ENCODE results near the gene WBP1L.
"Not testable (repeated sequence)": the region's sequence is repeated elsewhere in the genome, so short reads cannot be mapped to it uniquely, and the experiment has no call there.

WBP1L gene

DNA sequence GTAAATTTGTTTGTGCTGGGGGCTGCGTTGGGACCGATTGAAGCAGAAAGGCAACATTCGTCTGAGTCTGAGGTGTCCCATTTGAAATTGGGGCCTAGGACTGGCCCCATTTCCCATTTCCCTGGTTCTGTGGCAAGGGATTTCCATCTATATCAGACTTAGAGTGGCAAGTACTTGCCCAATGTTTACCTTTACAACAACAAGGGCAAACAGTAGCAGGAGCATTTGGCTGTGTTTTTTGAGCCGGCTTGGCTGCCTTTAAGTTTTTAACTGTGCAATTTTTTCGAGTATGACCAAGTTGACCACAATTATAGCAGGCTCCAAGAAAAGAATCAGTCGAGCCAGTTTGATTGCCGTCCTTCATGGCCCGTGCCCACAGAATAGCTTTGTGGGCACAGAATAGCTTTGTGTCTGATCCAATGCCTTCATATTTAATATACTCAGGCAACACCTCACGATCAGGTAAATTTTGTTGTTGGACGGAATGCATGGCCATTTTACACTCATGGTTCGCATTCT lies 98.1 kb downstream of the WBP1L start:
- no peak for DNase-seq (ENCODE audit: low read depth)

DNA sequence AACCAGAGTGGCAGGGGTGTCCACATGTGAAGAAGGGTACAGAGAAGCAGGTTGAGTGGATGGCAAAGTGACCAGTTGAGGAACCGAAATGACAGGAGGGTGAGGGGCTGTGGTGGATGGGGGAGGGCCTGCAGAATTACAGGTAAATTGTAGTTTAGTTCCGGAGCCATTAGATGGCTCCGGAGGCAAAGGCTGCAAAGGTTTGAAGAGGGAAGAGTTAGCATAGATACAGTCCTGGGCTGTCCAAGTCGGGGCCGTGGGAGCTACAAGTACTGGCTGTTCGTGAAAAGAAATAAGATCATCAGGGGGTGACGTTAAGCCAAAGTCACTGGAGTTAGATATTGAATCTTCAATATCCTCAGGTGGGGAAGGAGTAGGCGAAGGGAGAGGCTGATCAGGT lies 99.4 kb downstream of the WBP1L start:
- DNase-seq (ENCODE audit: low read depth), result not testable (repeated sequence)

DNA sequence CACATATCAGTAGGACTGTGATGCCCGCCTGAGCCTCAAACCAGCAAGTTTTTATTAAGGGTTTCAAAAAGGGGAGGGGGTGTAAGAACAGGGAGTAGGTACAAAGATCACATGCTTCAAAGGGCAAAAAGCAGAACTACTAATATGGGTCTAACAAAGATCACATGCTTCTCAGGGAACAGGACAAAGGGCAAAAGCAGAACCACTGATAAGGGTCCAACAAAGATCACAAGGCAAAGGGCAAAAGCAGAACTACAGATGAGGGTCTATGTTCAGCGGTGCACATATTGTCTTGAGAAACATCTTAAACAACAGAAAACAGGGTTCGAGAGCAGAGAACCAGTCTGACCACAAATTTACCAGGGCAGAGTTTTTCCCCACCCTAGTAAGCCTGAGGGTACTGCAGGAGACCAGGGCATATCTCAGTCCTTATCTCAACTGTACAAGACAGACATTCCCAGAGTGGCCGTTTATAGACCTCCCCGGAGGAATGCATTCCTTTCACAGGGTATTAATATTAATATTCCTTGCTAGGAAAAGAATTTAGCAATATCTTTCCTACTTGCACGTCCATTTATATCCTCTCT lies 100.5 kb downstream of the WBP1L start:
- DNase-seq (ENCODE audit: low read depth), result not testable (repeated sequence)

DNA sequence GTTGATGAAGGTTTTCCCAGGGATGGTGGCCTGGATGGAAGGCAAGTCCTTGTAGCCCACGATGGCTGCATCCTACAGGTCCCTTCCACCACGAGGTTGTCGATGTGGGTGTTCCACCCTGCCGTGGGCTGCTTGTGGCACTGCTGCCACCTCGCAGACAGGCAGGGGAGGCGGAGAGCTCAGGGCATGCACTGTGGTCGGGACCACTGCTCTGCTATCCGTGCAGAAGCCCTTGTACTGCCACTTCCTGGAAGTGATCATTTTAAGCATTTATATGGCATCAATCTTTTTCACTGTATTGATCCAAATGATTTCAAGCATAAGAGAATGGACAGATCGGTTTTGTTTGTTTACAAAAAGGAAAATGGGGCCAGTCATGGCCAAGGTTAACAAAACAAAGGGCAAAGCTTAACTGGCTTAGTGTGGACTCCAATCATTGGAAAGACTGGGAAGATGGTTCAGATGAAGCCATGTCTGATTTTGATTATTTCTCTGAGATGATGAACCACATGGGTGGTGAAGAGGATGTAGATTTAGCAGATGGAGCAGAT lies 101.7 kb downstream of the WBP1L start:
- DNase-seq (ENCODE audit: low read depth), result no peak

DNA sequence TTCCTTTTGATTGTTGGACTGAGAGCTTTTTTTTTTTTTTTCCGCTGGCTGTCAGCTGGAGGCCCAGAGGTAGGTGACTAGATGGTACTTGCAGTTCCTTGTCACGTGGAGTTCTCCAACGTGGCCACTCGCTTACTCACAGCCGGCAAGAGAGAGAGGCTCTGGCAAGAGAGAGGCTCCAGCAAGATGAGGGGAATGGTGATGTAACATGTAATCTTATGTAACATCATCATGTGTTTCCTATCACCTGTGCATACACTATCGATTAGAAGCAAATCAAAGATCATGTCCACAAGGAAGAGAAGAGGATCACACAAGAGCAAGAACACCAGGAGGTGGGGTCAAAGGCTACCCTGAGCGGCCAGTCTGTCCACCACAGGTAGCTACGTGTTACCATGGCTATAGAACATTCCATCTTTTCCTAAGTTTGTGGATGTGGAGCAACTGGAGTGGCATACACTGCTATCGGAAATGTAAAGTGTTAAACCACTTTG lies 106.3 kb downstream of the WBP1L start:
- no peak for DNase-seq (ENCODE audit: low read depth)

DNA sequence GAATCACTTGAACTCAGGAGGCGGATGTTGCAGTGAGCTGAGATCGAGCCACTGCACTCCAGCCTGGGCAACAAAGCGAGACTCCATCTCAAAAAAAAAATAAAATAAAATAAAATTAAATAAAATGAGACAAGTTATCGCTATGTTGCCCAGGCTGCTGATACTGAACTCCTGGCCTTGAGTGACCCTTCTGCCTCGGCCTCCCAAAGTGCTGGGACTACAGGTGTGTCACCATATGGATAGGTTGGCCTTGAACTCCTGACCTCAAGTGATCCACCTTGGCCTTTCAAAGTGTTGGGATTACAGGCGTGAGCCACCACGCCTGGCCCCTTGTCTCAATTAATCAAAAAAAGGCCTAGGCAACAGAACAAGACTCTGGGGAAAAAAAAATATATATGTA lies 109.5 kb downstream of the WBP1L start:
- not testable (repeated sequence) for DNase-seq (ENCODE audit: low read depth)

DNA sequence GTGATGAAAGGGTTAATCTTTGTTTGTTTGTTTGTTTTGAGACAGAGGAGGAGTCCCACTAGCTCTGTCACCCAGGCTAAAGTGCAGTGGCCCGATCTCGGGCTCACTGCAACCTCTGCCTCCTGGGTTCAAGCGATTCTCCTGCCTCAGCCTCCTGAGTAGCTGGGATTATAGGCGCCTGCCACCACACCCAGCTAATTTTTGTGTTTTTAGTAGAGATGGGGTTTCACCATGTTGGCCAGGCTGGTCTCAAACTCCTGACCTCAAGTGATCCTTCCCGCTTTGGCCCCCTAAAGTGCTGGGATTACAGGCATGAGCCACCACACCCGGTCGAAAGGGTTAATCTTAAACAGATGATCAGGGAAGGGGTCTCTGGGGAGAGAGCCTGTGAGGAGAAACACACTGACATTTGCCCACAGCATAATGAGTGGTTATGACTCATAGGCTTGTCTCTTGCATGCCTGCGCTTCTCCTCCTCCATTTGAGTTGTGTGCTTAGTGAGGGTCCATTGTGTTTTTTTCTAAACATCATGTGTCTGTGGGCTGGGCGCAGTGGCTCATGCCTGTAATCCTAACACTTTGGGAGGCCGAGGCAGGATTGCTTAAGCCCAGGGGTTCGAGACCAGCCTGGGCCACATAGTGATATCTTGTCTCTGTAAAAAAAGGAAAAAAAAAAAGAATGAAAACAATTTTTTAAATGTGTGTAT lies 112.1 kb downstream of the WBP1L start:
- DNase-seq (ENCODE audit: low read depth), result not testable (repeated sequence)

DNA sequence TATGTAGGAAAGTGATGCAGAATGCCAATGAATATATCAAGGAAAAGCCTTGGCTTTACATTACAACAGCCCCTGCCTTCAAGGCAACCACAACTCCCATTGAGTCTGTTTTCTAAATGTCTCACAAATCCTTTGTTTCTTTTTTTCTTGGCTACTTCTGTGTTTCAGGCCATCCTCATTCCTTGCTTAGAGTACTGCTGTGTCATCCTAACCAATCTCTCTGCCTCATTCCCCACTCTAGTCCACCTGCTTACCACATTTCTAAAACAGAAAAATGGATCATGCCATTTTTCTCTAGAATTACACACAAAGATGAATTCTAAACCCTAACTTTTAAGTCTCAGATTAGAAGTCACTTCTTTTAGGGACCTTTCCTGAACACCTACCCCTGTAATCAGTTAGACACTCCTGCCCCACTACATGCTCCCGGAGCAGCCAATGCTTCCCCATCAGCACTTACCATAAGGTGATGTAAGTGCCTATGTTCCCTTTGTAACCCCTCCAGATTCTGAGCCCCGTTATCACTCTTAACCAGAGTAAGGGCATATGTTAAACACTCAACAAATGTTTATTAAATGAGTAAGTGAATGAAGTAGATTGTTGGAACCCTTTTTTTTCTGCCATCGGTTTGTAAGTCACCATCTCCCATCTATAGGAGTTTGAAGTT lies 113.1 kb downstream of the WBP1L start:
- no peak for DNase-seq (ENCODE audit: low read depth)

DNA sequence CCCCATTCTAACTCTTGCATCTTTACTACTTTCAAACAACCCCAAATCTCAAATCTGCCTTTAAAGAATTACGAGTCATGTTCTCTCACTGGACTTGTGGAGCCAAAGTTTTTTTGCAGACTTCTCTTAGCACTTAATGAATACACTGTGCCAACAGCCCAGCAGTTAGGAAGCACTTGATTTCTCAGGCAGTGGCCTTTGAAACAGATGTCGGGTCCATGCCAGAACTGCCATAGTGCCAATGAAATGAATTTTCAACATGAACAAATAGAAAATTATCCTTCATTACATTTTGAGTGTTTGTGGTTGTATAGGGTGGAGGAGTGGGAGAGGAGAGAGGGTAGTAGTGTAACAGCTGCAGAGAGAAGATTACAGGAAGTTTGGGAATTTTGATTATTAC lies 116.2 kb downstream of the WBP1L start:
- no peak for DNase-seq (ENCODE audit: low read depth)

DNA sequence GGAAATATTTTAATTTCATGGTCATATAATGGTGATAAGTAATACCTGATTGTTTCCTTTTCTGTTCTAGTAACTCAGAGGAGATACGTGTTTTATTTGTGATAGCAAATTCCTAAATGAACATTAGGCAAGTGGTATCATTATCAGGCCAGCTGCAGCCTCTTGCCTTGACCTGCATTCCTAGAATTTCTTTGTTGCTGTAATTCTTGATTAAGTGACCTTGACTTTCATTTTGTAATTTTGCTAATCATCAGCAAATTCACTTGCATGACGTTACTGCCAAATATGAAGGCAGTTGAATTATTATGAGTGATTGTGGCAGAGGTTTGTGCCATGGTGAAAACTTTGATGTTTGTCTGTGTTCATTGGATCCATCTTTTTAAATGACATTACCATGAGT lies 119.9 kb downstream of the WBP1L start:
- DNase-seq (ENCODE audit: low read depth), result no peak

DNA sequence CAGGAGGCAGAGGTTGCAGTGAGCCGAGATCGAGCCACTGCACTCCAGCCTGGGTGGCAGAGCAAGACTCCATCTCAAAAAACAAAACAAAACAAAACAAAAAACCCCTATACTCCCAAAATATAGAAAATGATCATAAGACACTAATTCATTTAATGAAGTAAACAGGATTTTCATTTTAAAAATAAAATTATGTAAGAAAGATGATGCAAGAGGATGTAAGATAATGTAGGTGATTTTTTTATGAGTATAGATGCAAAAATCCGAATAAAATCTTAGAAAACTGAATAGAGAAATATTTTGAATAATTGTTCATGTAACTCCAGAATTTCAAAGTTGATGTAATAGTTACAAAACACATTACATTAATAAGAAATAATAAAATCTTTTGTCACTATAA lies 121.9 kb downstream of the WBP1L start:
- no peak for DNase-seq (ENCODE audit: low read depth)

Measured in CMK (cell line).